HEK293T (cell line): ENCODE measurements around the gene CFAP47.

Experiments
- CTCF ChIA-PET: fragments of 350-600 bp; formaldehyde crosslinking; extraction: SDS; loops from one replicate; lab custom pipeline; 2021; ENCODE audit warnings: antibody characterized with exemption, inconsistent platforms; lab: Yijun Ruan, JAX
- POLR2A ChIA-PET: fragments of 350-600 bp; formaldehyde crosslinking; extraction: SDS; loops from one replicate; lab custom pipeline; 2020; ENCODE audit warnings: antibody characterized with exemption, inconsistent platforms; lab: Yijun Ruan, JAX
- DNase-seq: peaks from one replicate; pipeline ENCODE4 v3.0.0; 2012; ENCODE audit warnings: mixed read lengths; ENCODE audit errors: extremely low spot score
- ARNT ChIP-seq: fragments of 450-650 bp; IDR thresholded peaks from 2 replicates; pipeline ENCODE4 v1.6.1; 2017; ENCODE audit warnings: mild to moderate bottlenecking
- BHLHE40 ChIP-seq: fragments of 450-650 bp; IDR thresholded peaks from 2 replicates; pipeline ENCODE4 v1.6.1; 2016; ENCODE audit warnings: mild to moderate bottlenecking, moderate library complexity, borderline replicate concordance
- CTBP1 ChIP-seq: fragments of 450-650 bp; IDR thresholded peaks from 2 replicates; pipeline ENCODE4 v1.6.1; 2016; ENCODE audit warnings: borderline replicate concordance
- ELF4 ChIP-seq: fragments of 450-650 bp; IDR thresholded peaks from 2 replicates; pipeline ENCODE4 v1.6.1; 2017; ENCODE audit warnings: antibody characterized with exemption
- FOXA1 ChIP-seq: fragments of 450-650 bp; IDR thresholded peaks from 2 replicates; pipeline ENCODE4 v1.6.1; 2016; ENCODE audit warnings: mild to moderate bottlenecking
- FOXK2 ChIP-seq: fragments of 450-650 bp; IDR thresholded peaks from 2 replicates; pipeline ENCODE4 v1.6.1; 2016; ENCODE audit warnings: mild to moderate bottlenecking
- FOXM1 ChIP-seq: fragments of 450-650 bp; IDR thresholded peaks from 2 replicates; pipeline ENCODE4 v1.6.1; 2017; ENCODE audit warnings: mild to moderate bottlenecking, borderline replicate concordance
- HDGF ChIP-seq: fragments of 450-650 bp; IDR thresholded peaks from 2 replicates; pipeline ENCODE4 v1.6.1; 2017; ENCODE audit warnings: antibody characterized with exemption, borderline replicate concordance
- L3MBTL2 ChIP-seq: fragments of 450-650 bp; conservative IDR thresholded peaks from 2 replicates; pipeline ENCODE4 v1.6.1; 2016; ENCODE audit warnings: mild to moderate bottlenecking
- LEF1 ChIP-seq: fragments of 450-650 bp; IDR thresholded peaks from 2 replicates; pipeline ENCODE4 v1.6.1; 2017; ENCODE audit warnings: mild to moderate bottlenecking, borderline replicate concordance
- NFRKB ChIP-seq: fragments of 450-650 bp; IDR thresholded peaks from 2 replicates; pipeline ENCODE4 v1.6.1; 2016; ENCODE audit warnings: mild to moderate bottlenecking, moderate library complexity
- PKNOX1 ChIP-seq: fragments of 450-650 bp; IDR thresholded peaks from 2 replicates; pipeline ENCODE4 v1.6.1; 2016
- SP1 ChIP-seq: fragments of 450-650 bp; IDR thresholded peaks from 2 replicates; pipeline ENCODE4 v1.6.1; 2017
- SUZ12 ChIP-seq: fragments of 450-650 bp; IDR thresholded peaks from 2 replicates; pipeline ENCODE4 v1.6.1; 2016; ENCODE audit warnings: mild to moderate bottlenecking
- TARDBP ChIP-seq: fragments of 450-650 bp; IDR thresholded peaks from 2 replicates; pipeline ENCODE4 v1.6.1; 2016
- ZNF384 ChIP-seq: fragments of 450-650 bp; IDR thresholded peaks from 2 replicates; pipeline ENCODE4 v1.6.1; 2016

CFAP47 gene

DNA sequence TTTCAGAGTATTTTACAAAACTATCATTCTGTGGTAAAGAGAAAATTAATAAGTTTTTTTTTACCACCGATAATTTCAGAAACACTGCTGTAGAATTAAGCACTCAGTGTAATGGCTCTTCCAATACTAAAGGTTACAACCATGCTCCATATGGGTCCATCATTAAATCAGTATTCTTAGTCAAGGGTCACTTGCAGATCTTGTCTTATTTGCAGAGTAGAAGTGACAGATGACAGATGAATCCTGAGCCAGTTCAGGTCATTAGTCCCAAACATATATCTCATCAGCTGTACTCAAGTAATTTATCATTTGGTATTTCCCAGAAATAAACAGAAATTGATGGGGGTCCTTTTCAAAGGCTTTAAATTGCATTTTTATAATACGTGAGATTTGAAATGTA lies 182.9 kb downstream of the CFAP47 start:
- POLR2A ChIA-PET, result no interaction called here
- CTCF ChIA-PET, result no interaction called here
- DNase-seq, result no peak
- no peak for TF ChIP-seq ELF4
- no peak for TF ChIP-seq ZNF384
- TF ChIP-seq L3MBTL2, result no peak
- TF ChIP-seq ARNT, result no peak
- TF ChIP-seq NFRKB, result no peak
- TF ChIP-seq TARDBP, result no peak

DNA sequence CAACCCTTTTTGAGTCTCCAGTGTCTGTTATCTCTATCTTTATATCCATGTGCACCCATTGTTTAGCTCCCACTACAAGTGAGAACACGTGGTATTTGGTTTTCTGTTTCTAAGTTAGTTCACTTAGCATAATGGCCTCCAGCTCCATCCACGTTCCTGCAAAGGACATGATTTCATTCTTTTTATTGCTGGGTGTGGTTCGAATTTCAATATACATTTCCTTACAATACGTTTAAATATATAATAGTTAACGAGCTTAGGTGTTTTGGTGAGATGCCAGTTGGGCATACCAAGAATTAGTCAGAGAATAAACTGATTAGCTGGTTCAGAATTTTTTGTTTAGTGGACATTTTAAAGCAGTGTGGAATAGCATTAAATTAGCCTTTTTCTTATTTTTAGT lies 196.7 kb downstream of the CFAP47 start:
- POLR2A ChIA-PET, result no interaction called here
- CTCF ChIA-PET, result no interaction called here
- TF ChIP-seq CTBP1 (no peak), BHLHE40 (no peak), ELF4 (no peak), HDGF (no peak), L3MBTL2 (no peak), SP1 (no peak), FOXM1 (no peak), SUZ12 (no peak), TARDBP (no peak), FOXA1 (no peak), LEF1 (no peak), FOXK2 (no peak), ZNF384 (no peak), PKNOX1 (no peak), NFRKB (no peak), ARNT (no peak)
- no peak for DNase-seq

- no peak for TF ChIP-seq SUZ12
- ChIA-PET CTCF (no interaction called here), POLR2A (no interaction called here)
- no peak for DNase-seq
Measured at GRCh38 chrX:36159254-36159653, 239.7 kb downstream of the CFAP47 start.

- ChIA-PET CTCF (no interaction called here), POLR2A (no interaction called here)
- TF ChIP-seq ARNT, result no peak
- no peak for TF ChIP-seq FOXM1
- no peak for TF ChIP-seq CTBP1
- TF ChIP-seq SP1, result no peak
- no peak for TF ChIP-seq TARDBP
- DNase-seq, result no peak
Measured at GRCh38 chrX:36160081-36160480, 240.5 kb downstream of the CFAP47 start.

- DNase-seq, result no peak
- ChIA-PET POLR2A (no interaction called here), CTCF (no interaction called here)
- TF ChIP-seq L3MBTL2, result no peak
- no peak for TF ChIP-seq SP1
- no peak for TF ChIP-seq HDGF
- no peak for TF ChIP-seq NFRKB
- no peak for TF ChIP-seq LEF1
- TF ChIP-seq PKNOX1, result no peak
- no peak for TF ChIP-seq FOXA1
- no peak for TF ChIP-seq FOXK2
- TF ChIP-seq SUZ12, result no peak
- no peak for TF ChIP-seq BHLHE40
- no peak for TF ChIP-seq ELF4
- no peak for TF ChIP-seq ARNT
- TF ChIP-seq FOXM1, result no peak
- TF ChIP-seq ZNF384, result no peak
- no peak for TF ChIP-seq TARDBP
- no peak for TF ChIP-seq CTBP1
Measured at GRCh38 chrX:36198575-36198974, 279.0 kb downstream of the CFAP47 start.

- no peak for TF ChIP-seq TARDBP
- ChIA-PET CTCF (no interaction called here), POLR2A (no interaction called here)
- no peak for DNase-seq
Measured at GRCh38 chrX:36199928-36200327, 280.4 kb downstream of the CFAP47 start.

DNA sequence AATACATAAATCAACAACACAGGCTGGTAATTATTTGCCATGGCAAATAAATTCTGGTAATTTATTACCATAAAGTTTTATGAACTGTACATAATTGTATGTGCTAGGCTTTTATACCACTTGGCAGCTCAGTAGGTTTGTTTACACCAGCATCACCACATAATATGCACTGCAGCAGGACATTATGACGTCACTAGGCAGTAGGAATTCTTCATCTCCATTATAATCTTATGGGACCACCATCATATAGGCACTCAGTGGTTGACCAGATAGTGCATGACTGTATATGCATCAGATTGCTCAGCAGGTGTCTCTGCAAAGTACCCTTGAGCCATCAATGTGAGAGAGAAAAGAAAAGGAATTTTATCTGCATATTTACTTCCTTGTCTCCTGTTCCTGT lies 295.4 kb downstream of the CFAP47 start:
- DNase-seq, result no peak
- CTCF ChIA-PET, result no interaction called here
- no peak for TF ChIP-seq HDGF
- no peak for TF ChIP-seq L3MBTL2
- TF ChIP-seq ARNT, result no peak
- no peak for TF ChIP-seq FOXA1
- TF ChIP-seq ELF4, result no peak
- no peak for TF ChIP-seq ZNF384
- TF ChIP-seq SP1, result no peak
- no peak for TF ChIP-seq CTBP1
- no peak for TF ChIP-seq FOXK2
- no peak for TF ChIP-seq SUZ12
- TF ChIP-seq TARDBP, result no peak
- no peak for TF ChIP-seq FOXM1
- no peak for TF ChIP-seq PKNOX1
- TF ChIP-seq LEF1, result no peak
- no peak for TF ChIP-seq BHLHE40
- TF ChIP-seq NFRKB, result no peak
- POLR2A ChIA-PET, result no interaction called here
